ENCODE measurements around the gene HDAC4. TPM values are rescaled to one million over a fixed set of nuclear protein-coding genes. Genes with fewer than 3 reads are reported as not detected.
A peak's percentile ranks its signal among the peaks of the same experiment; 100 is the strongest.

HDAC4 gene
- total RNA-seq, 1 experiment from 2014 or later: 21.8 TPM

GRCh38 chr2:239035997-239036731 is 364.7 kb downstream of the HDAC4 start:
- H3K4me1 Mint-ChIP-seq (ENCODE audit: insufficient read depth, unreplicated experiment): no peaks in the 10 kb centered on the region
- peaks cover 20% of the 10 kb centered on the region for H3K27me3 Mint-ChIP-seq (ENCODE audit: insufficient read depth, unreplicated experiment)
- no TSS peak for BruUV-seq (replicated peaks)
- H3K4me3 Mint-ChIP-seq (ENCODE audit: unreplicated experiment): no peak overlapping the region
- no peaks in the 10 kb centered on the region for H3K9me3 Mint-ChIP-seq (ENCODE audit: unreplicated experiment)
- POLR2A ChIA-PET: no interaction called here
- no peaks in the 10 kb centered on the region for H3K36me3 Mint-ChIP-seq (ENCODE audit: insufficient read depth, unreplicated experiment)
- CTCF ChIA-PET: interaction anchor here (0.6 to 1.0 kb wide), 4 partner anchors 8 to 844 kb away, joined by 3 to 4 read pairs (median 4); no protein-coding TSS in a partner anchor
- TF ChIP-seq CTCF (IDR thresholded peaks at IDR 0.05; ENCODE audit: unreplicated experiment): no peak
- intact Hi-C loops (cut with micrococcal nuclease): loop anchor here (2.0 to 10.0 kb wide), 2 partner anchors 71 to 959 kb away; no protein-coding TSS in a partner anchor
- DNase-seq (ENCODE audit: unreplicated experiment): no peak
- H3K27ac Mint-ChIP-seq (ENCODE audit: low read depth, unreplicated experiment): no peak overlapping the region

GRCh38 chr2:239035361-239035814 is 365.4 kb downstream of the HDAC4 start:
- BruUV-seq (replicated peaks): no TSS peak
- Mint-ChIP-seq H3K4me3 (ENCODE audit: unreplicated experiment) (no peak overlapping the region), H3K9me3 (ENCODE audit: unreplicated experiment) (no peaks in the 10 kb centered on the region), H3K4me1 (ENCODE audit: insufficient read depth, unreplicated experiment) (no peaks in the 10 kb centered on the region), H3K27ac (ENCODE audit: low read depth, unreplicated experiment) (no peak overlapping the region), H3K36me3 (ENCODE audit: insufficient read depth, unreplicated experiment) (no peaks in the 10 kb centered on the region), H3K27me3 (ENCODE audit: insufficient read depth, unreplicated experiment) (peaks cover 28% of the 10 kb centered on the region)
- CTCF ChIA-PET: interaction anchor here (0.6 to 1.0 kb wide), 4 partner anchors 9 to 845 kb away, joined by 3 to 4 read pairs (median 4); no protein-coding TSS in a partner anchor
- DNase-seq (ENCODE audit: unreplicated experiment): peak; percentile 30
- POLR2A ChIA-PET: no interaction called here
- peak; percentile 84 for TF ChIP-seq CTCF (IDR thresholded peaks at IDR 0.05; ENCODE audit: unreplicated experiment)
- intact Hi-C loops (cut with micrococcal nuclease): loop anchor here (2.0 to 10.0 kb wide), 2 partner anchors 71 to 959 kb away; no protein-coding TSS in a partner anchor

GRCh38 chr2:239034561-239035341 is 366.1 kb downstream of the HDAC4 start:
- no peak overlapping the region for H3K4me3 Mint-ChIP-seq (ENCODE audit: unreplicated experiment)
- DNase-seq (ENCODE audit: unreplicated experiment): no peak
- intact Hi-C loops (cut with micrococcal nuclease): loop anchor here (2.0 to 10.0 kb wide), 2 partner anchors 72 to 960 kb away; no protein-coding TSS in a partner anchor
- no peaks in the 10 kb centered on the region for H3K36me3 Mint-ChIP-seq (ENCODE audit: insufficient read depth, unreplicated experiment)
- H3K9me3 Mint-ChIP-seq (ENCODE audit: unreplicated experiment): no peaks in the 10 kb centered on the region
- BruUV-seq (replicated peaks): no TSS peak
- no peak for TF ChIP-seq CTCF (IDR thresholded peaks at IDR 0.05; ENCODE audit: unreplicated experiment)
- ChIA-PET CTCF (interaction anchor here (0.8 to 1.1 kb wide), 2 partner anchors 71 to 78 kb away, joined by 3 to 4 read pairs; no protein-coding TSS in a partner anchor), POLR2A (no interaction called here)
- H3K4me1 Mint-ChIP-seq (ENCODE audit: insufficient read depth, unreplicated experiment): no peaks in the 10 kb centered on the region
- H3K27me3 Mint-ChIP-seq (ENCODE audit: insufficient read depth, unreplicated experiment): peaks cover 34% of the 10 kb centered on the region
- H3K27ac Mint-ChIP-seq (ENCODE audit: low read depth, unreplicated experiment): no peak overlapping the region
